Adipose tissue (tissue), 3 donors: ENCODE measurements around the gene RFX3. TPM values are rescaled to one million over a fixed set of nuclear protein-coding genes. Genes with fewer than 3 reads are reported as not detected.

ENCODE experiments used
- H3K27ac ChIP-seq: one replicate; pipeline ENCODE4 v1.5.1; 2013; ENCODE audit warnings: low read depth, low read length
- WGBS, 3 donors: extraction: QIAGEN DNeasy Blood & Tissue Kit; methylation state at CpG; one replicate each; pipeline ENCODE4 v1.1.7; 2013; 5-methylcytosine and 5-hydroxymethylcytosine counted together
- polyA plus RNA-seq, 3 donors: library from polyadenylated mRNA; stranded (reverse); fragments of 200-250 nt; gene quantifications; one replicate each; pipeline ENCODE4 v1.2.3, GENCODE V29; 2013
- donor health status: healthy with polysubstance abuse.
- donor health status: Bipolar disorder and iron deficiency.
- donor health status: healthy.

The RFX3 gene
- polyA plus RNA-seq, 3 donors = 0.79 to 1.3 (median 1.0) TPM

DNA sequence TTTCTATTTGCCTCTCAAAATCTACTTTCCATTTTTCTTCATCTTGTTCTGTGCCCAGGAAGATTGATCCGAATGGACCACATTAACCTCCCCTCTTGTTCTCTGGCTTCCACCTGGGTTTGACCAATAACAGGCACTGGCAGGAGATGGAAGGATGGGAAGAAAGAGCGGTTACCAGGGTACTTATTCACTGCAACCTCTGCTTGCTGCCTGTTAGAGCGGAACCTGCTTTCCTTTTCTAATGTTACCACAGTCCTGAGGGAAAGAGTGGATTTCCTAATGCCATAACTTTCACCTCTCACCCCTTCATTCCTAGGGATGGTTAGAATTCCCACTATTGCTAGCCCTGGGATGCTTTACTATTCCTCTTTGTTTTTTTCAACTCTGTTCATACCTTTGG, 262.1 kb downstream of the RFX3 start:
- WGBS, 3 donors = 90 to 96% (median 94%) methylated on average over 3 of the region's 3 CpGs
- no peak overlapping the region for H3K27ac ChIP-seq

DNA sequence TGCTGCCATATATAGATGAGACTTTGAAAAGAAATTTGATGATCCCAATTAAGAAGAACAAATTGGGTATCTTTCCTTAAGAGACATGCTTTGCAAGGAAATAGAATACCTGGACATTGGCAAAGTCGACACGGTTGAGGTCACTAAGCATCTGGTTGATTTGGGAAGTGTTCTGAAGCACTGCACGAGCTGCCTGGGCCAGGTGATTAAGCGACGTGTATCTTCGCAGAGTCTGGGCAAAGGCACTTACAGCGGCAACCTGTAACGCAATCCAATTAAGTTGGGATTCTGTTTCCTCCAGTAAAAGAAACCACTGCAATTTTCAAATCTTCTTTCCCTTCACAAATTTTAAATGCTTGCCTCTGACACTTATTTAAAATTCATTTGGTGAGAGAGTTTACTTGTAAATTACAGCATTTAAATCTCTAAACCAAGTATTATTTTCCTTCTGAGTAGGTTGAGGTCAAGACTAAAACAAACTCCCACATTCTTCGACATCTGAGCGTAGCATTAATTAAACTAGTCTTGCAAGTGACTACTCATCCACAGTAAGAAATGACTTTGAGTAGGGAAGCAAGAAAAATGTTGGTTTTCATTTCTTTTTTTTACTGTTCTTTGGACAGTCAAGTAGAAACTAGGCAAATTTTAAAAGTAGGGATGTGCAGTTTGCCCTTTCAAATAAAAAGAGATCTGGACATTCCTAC, 262.8 kb downstream of the RFX3 start:
- no peak overlapping the region for H3K27ac ChIP-seq
- 92 to 95% (median 95%) methylated on average over 10 of the region's 10 CpGs for WGBS, 3 donors

DNA sequence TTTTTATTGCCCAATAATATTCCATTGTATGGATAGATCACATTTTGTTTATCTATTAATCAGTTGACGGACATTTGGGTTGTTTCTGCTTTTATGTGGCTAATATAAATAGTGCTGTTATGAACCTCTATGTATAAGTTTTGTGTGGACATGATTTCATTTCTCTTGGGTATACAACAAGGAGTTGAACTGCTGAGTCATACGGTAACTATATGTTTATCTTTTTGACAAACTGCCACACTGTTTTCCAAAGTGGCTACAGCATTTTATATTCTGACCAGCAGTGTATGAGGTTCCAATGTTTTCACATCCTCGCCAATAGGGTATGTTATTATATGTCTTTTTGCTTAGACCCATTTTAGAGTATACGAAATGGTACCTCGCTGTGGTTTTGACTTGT, 264.3 kb downstream of the RFX3 start:
- no peak overlapping the region for H3K27ac ChIP-seq
- WGBS, 3 donors = 94 to 96% (median 96%) methylated on average over 5 of the region's 5 CpGs

DNA sequence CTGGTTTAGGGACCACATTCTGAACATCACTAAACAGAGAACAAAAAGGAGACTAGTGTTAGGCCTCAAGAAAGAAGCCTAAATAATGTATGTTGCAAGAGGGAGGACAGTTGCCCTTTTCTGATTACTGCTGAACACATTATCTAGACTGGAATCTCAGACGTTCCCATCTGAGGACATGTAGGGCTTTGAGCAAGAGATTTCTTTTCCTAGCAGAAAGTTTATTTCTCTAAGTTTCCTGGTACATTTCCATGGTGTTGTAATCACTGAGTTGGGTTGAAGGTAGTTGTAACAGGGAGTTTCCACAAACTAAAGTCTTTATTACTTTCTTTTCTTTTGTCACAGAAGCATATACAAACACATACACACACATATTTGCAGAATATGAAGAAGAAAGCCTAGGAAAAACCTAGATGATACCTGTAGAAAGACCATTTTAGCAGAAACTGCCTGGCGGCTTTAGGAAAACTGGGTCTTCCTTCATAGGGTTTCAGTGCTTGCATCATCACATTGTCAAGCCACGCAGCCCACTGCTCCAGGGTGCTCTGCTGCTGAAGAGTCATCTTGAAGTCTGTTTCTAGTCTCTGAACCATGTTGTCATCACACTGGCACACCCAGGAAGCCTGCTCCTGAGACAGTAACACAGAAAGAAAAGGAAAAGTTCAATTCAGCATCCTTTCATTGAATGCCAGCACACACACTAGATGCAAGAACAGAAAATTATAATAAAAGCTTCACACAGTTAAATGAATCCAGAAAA, 269.1 kb downstream of the RFX3 start:
- 68 to 93% (median 78%) methylated on average over 3 of the region's 3 CpGs for WGBS, 3 donors
- H3K27ac ChIP-seq = no peak overlapping the region

DNA sequence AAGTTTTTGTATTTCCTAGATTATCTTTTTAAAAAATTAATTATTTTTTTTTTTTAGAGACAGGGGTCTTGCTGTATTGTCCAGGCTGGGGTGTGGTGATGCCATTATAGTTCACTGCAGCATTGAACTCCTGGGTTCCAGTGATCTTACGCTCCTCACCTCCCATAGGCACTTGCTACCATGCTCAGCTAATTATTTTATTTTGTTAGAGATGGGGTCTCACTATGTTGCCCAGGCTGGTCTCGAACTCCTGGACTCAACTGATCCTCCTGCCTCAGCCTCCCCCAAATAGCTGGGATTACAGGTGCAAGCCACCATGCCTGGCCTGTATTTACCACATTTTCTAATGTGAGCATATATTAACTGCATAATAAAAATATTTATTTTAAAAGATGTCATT, 274.5 kb downstream of the RFX3 start:
- no peak overlapping the region for H3K27ac ChIP-seq
- 74 to 100% (median 98%) methylated on average over 2 of the region's 2 CpGs for WGBS, 3 donors

DNA sequence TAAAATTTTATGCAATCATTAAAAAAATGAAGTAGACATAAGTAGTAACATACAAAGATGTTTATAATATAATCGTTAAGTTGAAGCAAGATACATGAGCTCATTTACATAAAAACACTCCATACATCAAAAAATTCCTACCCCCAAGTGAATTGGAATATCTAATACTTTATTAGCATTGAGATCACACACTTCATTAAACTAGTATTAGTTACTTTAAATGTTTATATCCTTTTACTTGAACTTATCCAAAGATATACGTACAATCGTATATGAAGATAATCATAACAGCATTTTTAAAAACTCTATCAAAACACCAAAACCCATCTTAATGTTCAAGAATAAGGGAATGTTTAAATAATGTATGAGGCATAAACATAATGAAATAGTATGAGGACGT, 275.1 kb downstream of the RFX3 start:
- no peak overlapping the region for H3K27ac ChIP-seq
- WGBS, 3 donors = 88 to 94% (median 94%) methylated on average over 4 of the region's 4 CpGs

DNA sequence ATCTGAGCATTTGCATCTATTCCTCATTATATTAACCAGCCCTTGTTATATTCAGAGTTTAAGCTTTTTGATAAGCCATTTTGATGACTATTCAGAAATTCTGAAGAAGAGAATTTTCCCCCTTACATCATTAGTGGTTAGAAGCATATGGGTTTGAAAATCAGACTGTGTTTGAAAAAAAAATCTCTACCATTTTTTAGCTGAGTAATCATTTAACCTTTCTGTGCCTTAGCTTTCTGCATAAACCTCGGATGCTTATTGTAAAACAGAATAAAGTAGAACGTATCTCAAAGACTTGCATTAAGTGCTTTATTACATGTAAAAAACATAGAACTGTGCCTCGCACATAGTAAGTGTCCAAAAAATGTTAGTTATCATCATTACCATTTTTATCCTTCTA, 278.6 kb downstream of the RFX3 start:
- H3K27ac ChIP-seq = no peak overlapping the region
- 93 to 98% (median 94%) methylated on average over 3 of the region's 3 CpGs for WGBS, 3 donors

DNA sequence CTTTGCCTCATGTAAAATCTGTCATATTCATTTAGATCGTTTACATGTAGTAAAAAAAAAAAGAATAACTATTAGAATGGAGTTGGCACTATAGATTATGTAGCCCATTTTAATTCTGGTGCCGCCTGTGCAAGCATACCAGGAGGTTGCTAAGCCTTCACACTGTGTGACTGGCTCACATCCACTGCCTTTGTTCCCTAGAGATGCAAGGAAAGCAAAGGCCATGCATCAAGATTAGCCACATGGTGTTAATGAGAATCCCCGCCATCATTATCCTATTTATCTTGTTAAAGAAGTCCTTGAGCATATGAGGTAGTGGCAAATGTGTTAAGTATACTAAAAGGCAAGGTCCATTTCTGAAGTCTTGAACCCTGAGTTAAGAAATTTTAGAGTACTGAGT, 279.6 kb downstream of the RFX3 start:
- no peak overlapping the region for H3K27ac ChIP-seq
- WGBS, 3 donors = 89 to 96% (median 95%) methylated on average over 3 of the region's 3 CpGs

DNA sequence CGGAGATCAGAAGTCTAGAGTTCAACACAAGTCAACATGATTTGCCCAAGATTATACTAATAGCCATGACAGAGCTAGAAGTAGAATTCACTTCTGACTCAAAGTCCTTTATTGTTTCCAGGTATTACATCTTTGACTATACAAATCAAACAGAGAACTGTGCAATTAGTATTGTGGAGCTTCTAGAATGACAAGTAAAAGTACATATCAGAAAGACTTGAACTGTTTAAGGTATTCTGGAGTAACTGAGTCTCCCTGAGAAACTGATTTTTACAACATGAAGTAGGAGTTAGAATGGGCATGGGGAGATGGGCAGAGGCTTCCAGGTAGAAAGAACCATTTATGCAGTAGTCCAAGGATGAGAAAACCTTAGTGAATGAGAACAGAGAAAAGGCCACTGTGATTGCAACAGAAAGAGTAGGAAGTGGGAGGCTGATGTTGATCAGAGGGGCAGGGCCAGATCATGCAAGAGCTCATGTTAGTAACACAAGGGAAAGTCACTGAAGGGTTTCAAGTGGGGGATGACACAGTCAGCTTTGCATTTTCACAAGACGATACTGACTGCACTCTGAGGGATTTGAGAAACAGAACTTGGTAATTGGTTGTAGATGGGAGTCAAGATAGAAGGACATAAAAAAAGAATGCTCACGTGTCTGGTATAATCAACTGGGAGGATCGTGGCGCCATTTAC, 280.7 kb downstream of the RFX3 start:
- WGBS, 3 donors = 86 to 96% (median 87%) methylated on average over 5 of the region's 5 CpGs

DNA sequence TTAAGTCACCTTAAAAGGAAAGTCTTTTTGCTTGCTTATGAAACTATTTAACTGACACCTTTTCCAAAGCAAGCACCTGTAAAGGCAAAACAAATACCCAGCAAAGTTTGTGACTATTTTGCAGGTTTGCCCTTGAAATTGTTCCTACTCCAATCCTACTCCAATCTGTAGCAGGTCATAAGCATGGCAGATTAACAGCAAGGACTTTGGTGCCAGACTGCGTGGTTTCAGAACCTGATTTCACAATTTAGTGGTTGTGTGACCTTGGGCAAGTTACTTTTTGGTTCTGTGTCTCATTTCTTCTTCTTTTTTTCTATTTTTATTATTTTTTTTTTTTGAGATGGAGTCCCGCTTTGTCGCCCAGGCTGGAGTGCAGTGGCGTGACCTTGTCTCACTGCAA, 282.1 kb downstream of the RFX3 start:
- no peak overlapping the region for H3K27ac ChIP-seq
- 64 to 84% (median 78%) methylated on average over 4 of the region's 4 CpGs for WGBS, 3 donors

More for the DNA sequence above, 280.7 kb downstream of the RFX3 start:
- H3K27ac ChIP-seq = no peak overlapping the region

DNA sequence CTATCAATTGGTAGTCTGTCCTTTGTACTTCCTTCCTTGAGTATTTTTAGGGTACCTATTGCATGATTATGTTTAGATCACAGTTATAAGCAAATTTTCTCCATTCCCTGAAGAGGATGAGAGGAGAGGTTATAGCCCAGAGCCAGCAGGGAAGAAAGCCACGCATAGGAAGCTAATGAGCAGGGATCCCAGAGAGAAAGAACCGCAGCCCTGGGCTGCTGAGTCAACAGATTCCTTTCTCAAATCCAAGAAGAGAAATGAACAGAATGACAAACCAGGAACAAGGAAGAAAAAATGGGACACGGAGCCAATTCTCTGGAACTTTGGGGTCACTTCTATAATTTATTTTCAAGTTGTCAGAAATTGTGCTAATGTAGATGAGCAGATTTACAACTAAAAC, 284.5 kb downstream of the RFX3 start:
- 49 to 56% (median 55%) methylated on average over 3 of the region's 3 CpGs for whole genome bisulfite sequencing, 3 donors

DNA sequence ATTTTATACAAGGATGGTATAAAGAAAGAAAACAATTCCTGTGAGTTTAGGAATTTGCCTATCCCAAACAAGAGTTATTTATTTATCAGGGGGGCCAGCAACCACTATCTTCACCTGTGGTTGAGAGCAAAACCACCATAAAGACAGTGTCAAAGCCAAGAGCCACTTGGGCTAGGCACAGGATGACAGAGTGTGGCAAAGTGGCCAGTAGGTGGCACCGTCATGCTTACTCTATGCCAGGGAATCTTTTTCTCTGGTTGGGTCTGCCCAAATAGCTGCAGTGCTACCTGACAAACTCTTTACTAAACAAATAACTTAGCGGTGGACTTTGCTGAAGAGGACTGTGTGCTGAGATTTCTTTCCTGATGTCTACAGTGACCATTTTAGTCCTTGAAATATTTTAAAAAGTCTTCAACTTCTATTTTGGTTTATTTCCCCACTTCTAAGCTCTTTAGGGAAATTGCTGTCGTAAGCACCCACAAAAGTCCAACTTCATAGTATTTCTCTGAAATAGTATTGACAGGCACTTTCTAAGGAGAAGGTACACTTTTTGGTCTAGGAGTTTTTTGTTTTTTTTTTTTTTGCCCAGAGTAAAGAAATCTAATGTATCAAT, 285.0 kb downstream of the RFX3 start:
- no peak overlapping the region for H3K27ac ChIP-seq
- WGBS, 3 donors = 41 to 49% (median 41%) methylated on average over 3 of the region's 3 CpGs

More for the DNA sequence above, 284.5 kb downstream of the RFX3 start:
- H3K27ac ChIP-seq = no peak overlapping the region

DNA sequence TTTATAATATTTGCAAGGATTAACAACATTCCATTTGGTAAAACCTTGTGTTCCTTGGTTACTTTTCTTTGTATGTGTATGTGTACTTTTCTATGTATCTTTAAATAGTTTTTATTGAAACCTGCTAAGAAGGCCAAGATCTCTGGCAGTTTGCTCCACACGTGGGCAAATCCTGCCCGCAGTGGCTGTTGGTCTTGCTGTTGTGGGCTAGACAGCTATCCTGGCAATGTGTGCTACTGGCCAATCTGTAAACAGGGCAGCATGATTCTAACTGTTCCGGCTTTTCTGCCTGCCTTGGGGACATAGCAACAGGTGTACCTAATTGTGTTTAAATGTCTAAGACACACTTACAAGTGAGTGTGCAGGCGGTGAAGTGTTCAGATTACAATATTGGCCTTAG, 286.6 kb downstream of the RFX3 start:
- WGBS, 3 donors = 87 to 97% (median 93%) methylated on average over 4 of the region's 4 CpGs
- H3K27ac ChIP-seq = no peak overlapping the region

DNA sequence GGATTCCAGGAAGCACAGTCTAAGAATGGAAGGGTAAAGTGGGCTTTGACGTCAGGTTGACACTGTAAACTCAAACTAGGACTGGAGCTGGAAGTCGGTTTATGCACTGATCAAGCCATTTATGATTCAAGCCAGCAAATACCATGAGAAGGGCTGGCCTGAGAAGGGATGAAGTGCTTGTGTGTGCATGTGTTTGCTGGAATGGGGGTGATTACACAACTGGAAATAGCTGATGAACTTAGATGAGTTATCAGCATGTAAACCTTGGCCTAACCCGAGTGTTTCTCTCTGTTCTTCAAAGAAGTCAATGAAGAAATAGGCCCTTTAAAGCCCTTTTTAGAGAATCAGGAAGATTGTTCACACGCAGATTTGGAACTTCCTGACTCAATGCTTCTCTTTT, 287.6 kb downstream of the RFX3 start:
- H3K27ac ChIP-seq = no peak overlapping the region
- 88 to 93% (median 90%) methylated on average over 4 of the region's 4 CpGs for WGBS, 3 donors

DNA sequence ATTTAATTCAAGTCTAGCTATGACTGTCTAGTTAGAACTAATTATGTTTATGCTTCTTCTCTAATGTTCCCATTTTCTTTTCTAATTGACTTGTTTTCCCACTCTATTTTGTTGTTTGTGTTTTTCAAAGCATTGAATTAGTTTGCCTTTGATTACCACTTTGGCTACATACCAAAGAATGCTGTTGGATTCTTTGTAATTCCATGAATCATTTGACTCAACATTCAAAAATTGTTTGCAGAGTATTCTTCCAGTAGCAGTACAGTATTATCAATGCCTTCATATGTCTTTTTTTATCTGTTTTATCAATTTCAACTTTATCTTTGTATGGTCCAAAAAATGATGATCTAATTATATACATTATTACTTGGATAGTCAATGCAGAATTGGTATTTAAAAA, 288.7 kb downstream of the RFX3 start:
- no peak overlapping the region for H3K27ac ChIP-seq

DNA sequence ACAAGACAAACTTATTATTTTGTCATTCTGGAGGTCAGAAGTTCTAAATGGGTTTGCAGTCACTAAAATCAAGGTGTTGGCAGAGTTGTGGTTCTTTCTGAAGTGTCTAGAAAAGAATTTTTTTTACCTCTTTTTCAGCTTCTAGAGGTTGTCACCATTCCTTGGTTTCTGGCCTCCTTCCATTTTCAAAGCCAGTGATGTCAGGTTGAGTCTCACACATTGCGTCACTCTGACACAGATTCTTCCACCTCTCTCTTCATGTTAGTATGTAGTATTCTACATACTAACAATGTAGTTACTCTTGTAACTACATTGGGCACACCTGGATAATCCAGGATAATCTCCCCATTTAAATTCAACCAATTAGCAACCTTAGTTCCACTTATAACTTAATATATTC, 290.3 kb downstream of the RFX3 start:
- 93 to 100% (median 95%) methylated on average over 1 of the region's 1 CpG for WGBS, 3 donors
- no peak overlapping the region for H3K27ac ChIP-seq

DNA sequence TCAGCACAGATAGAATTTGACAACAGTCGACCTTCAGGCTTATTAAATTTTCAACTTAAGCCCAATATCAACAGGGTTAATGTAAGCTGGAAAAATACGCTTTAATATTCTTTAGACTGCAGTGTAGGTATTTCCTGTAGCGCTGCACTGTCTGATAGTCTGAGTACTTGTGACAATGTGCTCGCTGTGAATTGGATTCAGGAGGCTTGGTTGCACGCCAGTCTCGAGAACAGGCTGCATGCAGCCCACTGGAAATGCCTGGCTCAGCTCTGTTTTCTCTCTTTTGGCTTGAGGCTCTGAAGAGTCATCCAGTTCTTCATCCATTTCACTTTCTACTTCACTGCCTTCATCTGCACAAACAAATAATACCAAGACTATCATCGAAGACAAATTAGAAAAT, 300.9 kb downstream of the RFX3 start:
- 65 to 75% (median 68%) methylated on average over 7 of the region's 7 CpGs for WGBS, 3 donors
- H3K27ac ChIP-seq = no peak overlapping the region

DNA sequence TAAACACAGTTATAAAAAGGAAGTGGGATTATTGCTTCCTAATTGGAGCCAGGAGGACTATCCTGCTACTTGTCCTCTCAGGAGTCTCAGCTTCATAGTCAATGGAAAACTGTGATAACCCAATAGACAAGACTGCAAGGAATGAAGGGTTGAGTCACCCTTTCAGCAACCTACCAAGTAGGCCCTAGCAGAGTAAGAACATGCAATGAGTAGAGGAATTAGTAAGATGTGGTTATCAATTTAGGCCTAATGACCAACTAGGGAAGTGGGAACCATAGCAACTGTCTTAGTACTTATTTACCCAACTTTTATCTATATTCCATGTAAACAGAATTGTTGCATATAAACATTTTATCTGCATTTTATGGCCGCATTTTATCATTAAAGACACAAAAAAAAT, 310.1 kb downstream of the RFX3 start:
- 42 to 76% (median 75%) methylated on average over 1 of the region's 1 CpG for WGBS, 3 donors

DNA sequence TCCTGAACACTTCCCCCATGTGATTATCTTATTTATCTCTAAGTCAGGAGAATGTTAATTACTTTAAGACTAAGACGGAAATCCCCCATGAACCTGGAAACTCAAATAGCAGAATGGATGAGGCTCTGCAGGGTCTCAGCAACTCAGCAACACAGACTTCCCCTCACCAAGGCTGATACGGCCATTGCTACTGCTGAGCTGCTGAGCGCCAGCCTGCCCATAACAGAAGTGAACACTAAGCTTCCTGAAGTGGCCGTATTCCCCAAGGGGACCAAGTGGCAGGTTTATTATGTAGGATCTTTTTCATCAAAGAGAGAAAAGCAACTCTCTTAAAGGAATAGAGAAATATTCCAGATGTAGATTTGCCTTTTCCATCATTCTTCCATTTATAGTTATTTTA, 311.1 kb downstream of the RFX3 start:
- 44 to 64% (median 51%) methylated on average over 4 of the region's 4 CpGs for WGBS, 3 donors
- H3K27ac ChIP-seq = no peak overlapping the region

More for the DNA sequence above, 310.1 kb downstream of the RFX3 start:
- no peak overlapping the region for H3K27ac ChIP-seq
